Measurements from ENCODE around the gene RPL13A.
A peak's percentile ranks its signal among the peaks of the same experiment; 100 is the strongest.

The RPL13A gene

GRCh38 chr19:49520705-49521319, 33.4 kb downstream of the RPL13A start:
- Histone ChIP-seq H3K9me3 (no peaks in the 10 kb centered on the region), H3K36me3 (no peaks in the 10 kb centered on the region), H3K4me1 (no peaks in the 10 kb centered on the region), H3K27me3 (no peaks in the 10 kb centered on the region), H3K4me3 (ENCODE audit: low read depth, low read length) (no peak overlapping the region)
- no peak for TF ChIP-seq CTCF (IDR thresholded peaks at IDR 0.05; ENCODE audit: low read depth, low read length)
- no peak for DNase-seq

- H3K27me3 ChIP-seq, result no peaks in the 10 kb centered on the region
- DNase-seq, result no peak
- no peaks in the 10 kb centered on the region for H3K4me1 ChIP-seq
- no peak for TF ChIP-seq CTCF (IDR thresholded peaks at IDR 0.05; ENCODE audit: low read depth, low read length)
- H3K36me3 ChIP-seq, result no peaks in the 10 kb centered on the region
- no peak overlapping the region for H3K4me3 ChIP-seq (ENCODE audit: low read depth, low read length)
- no peaks in the 10 kb centered on the region for H3K9me3 ChIP-seq
Measured at GRCh38 chr19:49524812-49525455, 37.5 kb downstream of the RPL13A start.

GRCh38 chr19:49528211-49528771, 40.9 kb downstream of the RPL13A start:
- no peak for TF ChIP-seq CTCF (IDR thresholded peaks at IDR 0.05; ENCODE audit: low read depth, low read length)
- Histone ChIP-seq H3K27me3 (no peaks in the 10 kb centered on the region), H3K4me1 (peaks cover 4% of the 10 kb centered on the region; the same call in 1 of the 2 replicates), H3K9me3 (no peaks in the 10 kb centered on the region), H3K4me3 (ENCODE audit: low read depth, low read length) (peak overlapping the region; percentile 43), H3K36me3 (no peaks in the 10 kb centered on the region)
- DNase-seq, result no peak

- Histone ChIP-seq H3K36me3 (no peaks in the 10 kb centered on the region), H3K27me3 (no peaks in the 10 kb centered on the region)
- TF ChIP-seq CTCF (IDR thresholded peaks at IDR 0.05; ENCODE audit: low read depth, low read length), result no peak
Measured at GRCh38 chr19:49530708-49531107, 43.3 kb downstream of the RPL13A start.

GRCh38 chr19:49533551-49534488, 46.4 kb downstream of the RPL13A start:
- Histone ChIP-seq H3K9me3 (no peaks in the 10 kb centered on the region), H3K27me3 (no peaks in the 10 kb centered on the region), H3K4me3 (ENCODE audit: low read depth, low read length) (peak overlapping the region; percentile 64), H3K4me1 (peaks cover 5% of the 10 kb centered on the region; the same call in 1 of the 2 replicates), H3K36me3 (no peaks in the 10 kb centered on the region)
- TF ChIP-seq CTCF (IDR thresholded peaks at IDR 0.05; ENCODE audit: low read depth, low read length), result peak; percentile 29; the same call in 1 of the 2 replicates
- DNase-seq, result peak; percentile 88

More at GRCh38 chr19:49530708-49531107, 43.3 kb downstream of the RPL13A start:
- no peak overlapping the region for H3K4me3 ChIP-seq (ENCODE audit: low read depth, low read length)
- no peak for DNase-seq
- peaks cover 5% of the 10 kb centered on the region; the same call in 1 of the 2 replicates for H3K4me1 ChIP-seq
- H3K9me3 ChIP-seq, result no peaks in the 10 kb centered on the region

Measured in BE2C (cell line).